MM.1S (cell line): Measurements from ENCODE around the gene RPL35A.

Experiments used
- DNase-seq: peaks from one replicate; pipeline ENCODE4 v3.0.0-alpha.2; 2015
- H2AFZ ChIP-seq: fragments of 300-600 bp; sonication (generic); 2 replicates; pipeline ENCODE4 v1.6.0; 2016; ENCODE audit warnings: antibody characterized with exemption, low read length
- H3F3A ChIP-seq: fragments of 300-600 bp; sonication (generic); 2 replicates; pipeline ENCODE4 v1.6.1; 2016; ENCODE audit warnings: mild to moderate bottlenecking, antibody characterized with exemption, low read length, moderate library complexity, mixed read lengths; ENCODE audit not compliant: insufficient read depth
- H3K27ac ChIP-seq: fragments of 300-600 bp; sonication (generic); 2 replicates; pipeline ENCODE4 v1.5.1; 2016; ENCODE audit warnings: mild to moderate bottlenecking, low read length
- H3K27me3 ChIP-seq: fragments of 300-600 bp; sonication (generic); replicated peaks from 2 replicates; pipeline ENCODE4 v1.6.0; 2016; ENCODE audit warnings: low read length; ENCODE audit not compliant: insufficient read depth
- H3K36me3 ChIP-seq: fragments of 300-600 bp; sonication (generic); replicated peaks from 2 replicates; pipeline ENCODE4 v1.6.1; 2016; ENCODE audit warnings: mild to moderate bottlenecking, low read length, mixed read lengths; ENCODE audit not compliant: insufficient read depth
- H3K4me1 ChIP-seq: fragments of 300-600 bp; sonication (generic); 2 replicates; pipeline ENCODE4 v1.6.1; 2016; ENCODE audit warnings: low read length, mixed read lengths
- H3K4me2 ChIP-seq: fragments of 300-600 bp; sonication (generic); 2 replicates; pipeline ENCODE4 v1.6.0; 2016; ENCODE audit warnings: low read depth, low read length
- H3K4me3 ChIP-seq: fragments of 300-600 bp; sonication (generic); 2 replicates; pipeline ENCODE4 v1.5.1; 2016; ENCODE audit warnings: low read length, mixed read lengths
- H3K79me2 ChIP-seq: fragments of 300-600 bp; sonication (generic); 2 replicates; pipeline ENCODE4 v1.6.1; 2016; ENCODE audit warnings: mixed run types, low read length, mixed read lengths
- H3K9ac ChIP-seq: fragments of 300-600 bp; sonication (generic); 2 replicates; pipeline ENCODE4 v1.6.1; 2016; ENCODE audit warnings: low read length, mixed read lengths
- H3K9me2 ChIP-seq: fragments of 300-600 bp; sonication (generic); replicated peaks from 2 replicates; pipeline ENCODE4 v1.6.1; 2016; ENCODE audit warnings: mild to moderate bottlenecking, low read length, mixed read lengths; ENCODE audit not compliant: insufficient read depth
- H3K9me3 ChIP-seq: fragments of 300-600 bp; sonication (generic); replicated peaks from 2 replicates; pipeline ENCODE4 v1.6.1; 2016; ENCODE audit warnings: mild to moderate bottlenecking, low read length, mixed read lengths; ENCODE audit not compliant: insufficient read depth
- H4K20me1 ChIP-seq: fragments of 300-600 bp; sonication (generic); 2 replicates; pipeline ENCODE4 v1.6.1; 2016; ENCODE audit warnings: mild to moderate bottlenecking, low read length, moderate library complexity, mixed read lengths; ENCODE audit not compliant: insufficient read depth
- EZH2 ChIP-seq: fragments of 300-600 bp; sonication (generic); optimal IDR thresholded peaks from 2 replicates; pipeline ENCODE3; 2017; ENCODE audit warnings: low read depth, mild to moderate bottlenecking, antibody characterized with exemption, low read length, mixed read lengths
- EZH2phosphoT487 ChIP-seq: fragments of 300-600 bp; sonication (generic); IDR thresholded peaks from 2 replicates; pipeline ENCODE4 v1.6.1; 2018; ENCODE audit warnings: antibody characterized with exemption, low read length
- TF ChIP-seq, protein P1 (sequence below): fragments of 300-600 bp; sonication (generic); IDR thresholded peaks from 2 replicates; pipeline ENCODE4 v1.5.1; 2016; ENCODE audit warnings: antibody characterized with exemption, low read length, mixed read lengths

Gene RPL35A

DNA sequence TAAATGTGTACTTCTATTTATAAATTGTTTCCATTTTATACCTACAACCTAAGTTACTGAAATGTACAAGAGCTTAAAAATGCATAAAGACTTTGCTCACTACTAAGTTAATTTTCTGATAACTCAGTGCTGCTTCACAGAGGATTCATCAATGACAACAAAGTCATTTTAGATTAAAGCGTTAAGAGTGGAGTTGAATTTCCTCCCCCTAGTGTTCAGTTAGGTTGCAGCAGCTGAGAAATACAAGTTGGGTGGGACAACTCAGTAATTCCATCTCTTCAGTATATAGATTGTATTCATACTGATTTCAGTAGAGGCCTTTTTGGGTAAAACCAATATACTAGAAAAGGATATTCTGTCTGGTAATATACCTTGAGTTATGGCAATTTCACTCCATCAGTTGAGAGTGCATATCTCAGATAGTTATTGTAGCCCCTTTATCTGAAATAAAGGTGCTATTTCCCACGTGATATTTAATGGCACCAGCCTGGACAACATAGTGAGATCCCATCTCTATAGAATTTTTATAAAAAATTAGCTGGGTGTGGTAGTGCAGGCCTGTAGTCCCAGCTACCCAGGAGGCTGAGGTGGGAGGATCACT lies 6.9 kb upstream of the RPL35A start:
- DNase-seq: peak; percentile 64
- no peaks in the 10 kb centered on the region for H3K36me3 ChIP-seq

DNA sequence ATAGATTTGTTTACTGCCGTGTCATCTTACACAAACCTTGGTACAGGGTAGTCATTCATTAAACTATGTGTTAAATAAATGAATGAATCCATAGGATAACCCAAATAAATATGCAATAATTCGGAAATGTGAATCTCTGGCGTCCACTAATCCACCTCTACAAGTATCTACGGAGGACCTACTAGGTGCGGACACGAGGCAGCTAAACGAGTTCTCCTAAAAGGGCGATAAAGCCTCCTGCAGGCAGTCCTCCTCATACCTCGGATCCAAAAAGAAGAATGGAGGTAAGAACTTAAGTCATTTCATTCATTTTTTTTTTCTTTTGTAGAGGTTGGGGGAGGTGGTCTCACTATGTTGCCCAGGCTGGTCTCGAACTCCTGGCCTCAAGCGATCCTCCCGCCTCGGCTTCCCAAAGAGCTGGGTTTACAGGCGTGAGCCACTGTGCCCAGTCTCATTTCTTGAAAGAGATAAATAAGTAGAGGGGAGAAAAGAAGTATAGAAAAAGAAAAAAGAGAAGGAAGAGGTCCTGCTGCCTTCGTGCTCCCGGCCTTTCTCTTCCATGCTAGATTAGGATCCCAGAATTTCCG lies 706 bp upstream of the RPL35A start:
- Histone ChIP-seq H3K4me3 (peak overlapping the region; percentile 83), H3K9me3 (no peaks in the 10 kb centered on the region), H3K9me2 (no peaks in the 10 kb centered on the region), H3K36me3 (peaks cover 31% of the 10 kb centered on the region), H3K9ac (peak overlapping the region; percentile 88), H3K79me2 (peaks cover 43% of the 10 kb centered on the region), H2AFZ (peak overlapping the region; percentile 56), H3K27ac (peak overlapping the region; percentile 75; the same call in 1 of the 2 replicates), H4K20me1 (peaks cover 12% of the 10 kb centered on the region; the same call in 1 of the 2 replicates), H3K4me2 (peak overlapping the region; percentile 75), H3K27me3 (peaks cover 11% of the 10 kb centered on the region; the same call in 1 of the 2 replicates), H3F3A (peaks cover 38% of the 10 kb centered on the region), H3K4me1 (peaks cover 14% of the 10 kb centered on the region)
- TF ChIP-seq EZH2phosphoT487: no peak
- no peak for TF ChIP-seq EZH2
- TF ChIP-seq, protein P1, sequence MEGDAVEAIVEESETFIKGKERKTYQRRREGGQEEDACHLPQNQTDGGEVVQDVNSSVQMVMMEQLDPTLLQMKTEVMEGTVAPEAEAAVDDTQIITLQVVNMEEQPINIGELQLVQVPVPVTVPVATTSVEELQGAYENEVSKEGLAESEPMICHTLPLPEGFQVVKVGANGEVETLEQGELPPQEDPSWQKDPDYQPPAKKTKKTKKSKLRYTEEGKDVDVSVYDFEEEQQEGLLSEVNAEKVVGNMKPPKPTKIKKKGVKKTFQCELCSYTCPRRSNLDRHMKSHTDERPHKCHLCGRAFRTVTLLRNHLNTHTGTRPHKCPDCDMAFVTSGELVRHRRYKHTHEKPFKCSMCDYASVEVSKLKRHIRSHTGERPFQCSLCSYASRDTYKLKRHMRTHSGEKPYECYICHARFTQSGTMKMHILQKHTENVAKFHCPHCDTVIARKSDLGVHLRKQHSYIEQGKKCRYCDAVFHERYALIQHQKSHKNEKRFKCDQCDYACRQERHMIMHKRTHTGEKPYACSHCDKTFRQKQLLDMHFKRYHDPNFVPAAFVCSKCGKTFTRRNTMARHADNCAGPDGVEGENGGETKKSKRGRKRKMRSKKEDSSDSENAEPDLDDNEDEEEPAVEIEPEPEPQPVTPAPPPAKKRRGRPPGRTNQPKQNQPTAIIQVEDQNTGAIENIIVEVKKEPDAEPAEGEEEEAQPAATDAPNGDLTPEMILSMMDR: no peak
- no peak for DNase-seq

More for the DNA sequence above, 6.9 kb upstream of the RPL35A start:
- Histone ChIP-seq H3F3A (0 out of 2 replicates have a peak, but pooled peaks cover 3% of the 10 kb centered on the region), H3K79me2 (no peaks in the 10 kb centered on the region), H3K9me3 (no peaks in the 10 kb centered on the region), H2AFZ (no peak overlapping the region), H4K20me1 (no peaks in the 10 kb centered on the region), H3K4me1 (no peaks in the 10 kb centered on the region), H3K9ac (no peak overlapping the region), H3K4me3 (no peak overlapping the region), H3K27me3 (peaks cover 11% of the 10 kb centered on the region; the same call in 1 of the 2 replicates), H3K4me2 (no peak overlapping the region), H3K9me2 (no peaks in the 10 kb centered on the region), H3K27ac (no peak overlapping the region)
- TF ChIP-seq EZH2phosphoT487: no peak
- TF ChIP-seq, protein P1: peak; percentile 90

DNA sequence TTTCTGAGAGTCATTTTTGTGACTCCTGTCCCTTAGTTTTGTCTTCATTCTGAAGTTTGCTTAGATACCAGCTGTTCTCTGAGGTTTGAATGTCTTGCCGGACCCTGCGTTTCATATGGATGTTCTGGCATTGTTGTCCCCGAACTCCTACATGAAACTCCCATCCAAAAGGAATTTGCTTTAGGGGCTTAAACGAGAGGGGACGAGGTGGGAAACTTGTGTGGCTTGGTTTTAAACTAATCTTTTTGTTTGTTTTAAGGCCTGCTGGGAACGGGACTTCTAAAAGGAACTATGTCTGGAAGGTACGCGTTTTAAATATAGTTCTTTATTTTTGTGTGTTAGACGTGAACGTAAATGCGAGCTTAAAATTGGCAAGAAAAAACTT lies 679 bp downstream of the RPL35A start:
- H3K9me2 ChIP-seq: no peaks in the 10 kb centered on the region
- H3K4me3 ChIP-seq: peak overlapping the region; percentile 83
- H2AFZ ChIP-seq: peak overlapping the region; percentile 56; the same call in 1 of the 2 replicates
- TF ChIP-seq, protein P1: no peak
- no peak for TF ChIP-seq EZH2
- no peak for TF ChIP-seq EZH2phosphoT487
- peaks cover 12% of the 10 kb centered on the region; the same call in 1 of the 2 replicates for H4K20me1 ChIP-seq
- peak overlapping the region; percentile 75; the same call in 1 of the 2 replicates for H3K27ac ChIP-seq
- H3K27me3 ChIP-seq: peaks cover 11% of the 10 kb centered on the region; the same call in 1 of the 2 replicates
- peaks cover 50% of the 10 kb centered on the region for H3K79me2 ChIP-seq
- H3K9me3 ChIP-seq: no peaks in the 10 kb centered on the region
- DNase-seq: no peak
- peaks cover 14% of the 10 kb centered on the region for H3K4me1 ChIP-seq
- H3F3A ChIP-seq: peaks cover 50% of the 10 kb centered on the region
- peak overlapping the region; percentile 93 for H3K4me2 ChIP-seq
- peaks cover 42% of the 10 kb centered on the region for H3K36me3 ChIP-seq
- peak overlapping the region; percentile 88 for H3K9ac ChIP-seq
